GM21529 (cell line): ENCODE data around the gene ADAMTS1.

Experiments
- ATAC-seq: cut with Tn5 transposase; IDR thresholded peaks from one replicate; pipeline ENCODE4 v1.9.1; 2021; ENCODE audit not compliant: unreplicated experiment

ADAMTS1 gene

GRCh38 chr21:26846036-26846931 lies 1.1 kb upstream of the ADAMTS1 start:
- ATAC-seq, result no peak

GRCh38 chr21:26845759-26846035 lies 488 bp upstream of the ADAMTS1 start:
- no peak for ATAC-seq

GRCh38 chr21:26844258-26845065 lies 747 bp downstream of the ADAMTS1 start:
- ATAC-seq, result no peak

- no peak for ATAC-seq
These were observed 1.3 kb downstream of the ADAMTS1 start for GRCh38 chr21:26843933-26844257.

- ATAC-seq, result no peak
These were observed 2.0 kb downstream of the ADAMTS1 start for GRCh38 chr21:26842974-26843932.

- no peak for ATAC-seq
These were observed 2.9 kb downstream of the ADAMTS1 start for GRCh38 chr21:26842300-26842699.

GRCh38 chr21:26840912-26841311 lies 4.3 kb downstream of the ADAMTS1 start:
- no peak for ATAC-seq

- ATAC-seq, result no peak
These were observed 5.0 kb downstream of the ADAMTS1 start for GRCh38 chr21:26840201-26840600.

GRCh38 chr21:26837539-26837938 lies 7.7 kb downstream of the ADAMTS1 start:
- no peak for ATAC-seq

- no peak for ATAC-seq
These were observed 8.7 kb downstream of the ADAMTS1 start for GRCh38 chr21:26836528-26836927.

GRCh38 chr21:26835714-26836265 lies 9.4 kb downstream of the ADAMTS1 start:
- ATAC-seq, result no peak

GRCh38 chr21:26835027-26835713 lies 10.0 kb downstream of the ADAMTS1 start:
- ATAC-seq, result no peak

- ATAC-seq, result no peak
These were observed 10.9 kb downstream of the ADAMTS1 start for GRCh38 chr21:26834181-26834905.

- no peak for ATAC-seq
These were observed 11.7 kb downstream of the ADAMTS1 start for GRCh38 chr21:26833460-26833939.

- no peak for ATAC-seq
These were observed 12.2 kb downstream of the ADAMTS1 start for GRCh38 chr21:26833011-26833410.

- ATAC-seq, result no peak
These were observed 12.7 kb downstream of the ADAMTS1 start for GRCh38 chr21:26832546-26832945.

- no peak for ATAC-seq
These were observed 18.4 kb downstream of the ADAMTS1 start for GRCh38 chr21:26826801-26827200.

GRCh38 chr21:26820509-26820908 lies 24.7 kb downstream of the ADAMTS1 start:
- ATAC-seq, result no peak

- ATAC-seq, result no peak
These were observed 25.4 kb downstream of the ADAMTS1 start for GRCh38 chr21:26819740-26820324.
